ENCODE results near the gene ACP2. TPM values are rescaled to one million over a fixed set of nuclear protein-coding genes. Genes with fewer than 3 reads are reported as not detected.

ACP2 gene
- total RNA-seq, 1 experiment from 2014 or later = 23.5 TPM

DNA sequence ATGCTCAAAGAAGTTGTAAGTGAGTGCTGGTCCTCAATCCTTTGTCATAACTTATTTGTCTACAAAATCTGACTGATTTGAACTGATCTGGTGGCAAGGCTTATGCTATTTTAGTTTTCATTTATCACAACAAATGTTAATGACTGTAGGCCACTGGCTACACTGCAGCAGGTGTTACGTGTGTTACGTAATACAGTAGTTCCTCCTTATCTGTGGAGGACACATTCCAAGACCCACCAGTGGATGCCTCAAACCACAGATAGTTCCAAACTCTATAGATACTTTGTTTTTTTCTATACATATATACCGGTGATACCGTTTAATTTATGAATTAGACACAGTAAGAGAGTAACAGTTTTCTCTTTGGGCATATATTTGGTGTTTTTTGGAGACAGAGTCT lies 28.3 kb upstream of the ACP2 start:
- Mint-ChIP-seq H3K36me3 (ENCODE audit: insufficient read depth, unreplicated experiment) (peaks cover 38% of the 10 kb centered on the region), H3K4me3 (ENCODE audit: low read depth, unreplicated experiment) (no peak overlapping the region), H3K4me1 (ENCODE audit: low read depth, unreplicated experiment) (peaks cover 5% of the 10 kb centered on the region), H3K27me3 (ENCODE audit: unreplicated experiment) (no peaks in the 10 kb centered on the region), H3K27ac (ENCODE audit: unreplicated experiment) (no peak overlapping the region), H3K9me3 (ENCODE audit: low read depth, unreplicated experiment) (no peaks in the 10 kb centered on the region)
- DNase-seq = no peak
- TF ChIP-seq, protein P1, sequence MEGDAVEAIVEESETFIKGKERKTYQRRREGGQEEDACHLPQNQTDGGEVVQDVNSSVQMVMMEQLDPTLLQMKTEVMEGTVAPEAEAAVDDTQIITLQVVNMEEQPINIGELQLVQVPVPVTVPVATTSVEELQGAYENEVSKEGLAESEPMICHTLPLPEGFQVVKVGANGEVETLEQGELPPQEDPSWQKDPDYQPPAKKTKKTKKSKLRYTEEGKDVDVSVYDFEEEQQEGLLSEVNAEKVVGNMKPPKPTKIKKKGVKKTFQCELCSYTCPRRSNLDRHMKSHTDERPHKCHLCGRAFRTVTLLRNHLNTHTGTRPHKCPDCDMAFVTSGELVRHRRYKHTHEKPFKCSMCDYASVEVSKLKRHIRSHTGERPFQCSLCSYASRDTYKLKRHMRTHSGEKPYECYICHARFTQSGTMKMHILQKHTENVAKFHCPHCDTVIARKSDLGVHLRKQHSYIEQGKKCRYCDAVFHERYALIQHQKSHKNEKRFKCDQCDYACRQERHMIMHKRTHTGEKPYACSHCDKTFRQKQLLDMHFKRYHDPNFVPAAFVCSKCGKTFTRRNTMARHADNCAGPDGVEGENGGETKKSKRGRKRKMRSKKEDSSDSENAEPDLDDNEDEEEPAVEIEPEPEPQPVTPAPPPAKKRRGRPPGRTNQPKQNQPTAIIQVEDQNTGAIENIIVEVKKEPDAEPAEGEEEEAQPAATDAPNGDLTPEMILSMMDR (IDR thresholded peaks at IDR 0.05; ENCODE audit: unreplicated experiment) = no peak
- CTCF ChIA-PET = no interaction called here
- no TSS peak for BruUV-seq (replicated peaks)
- intact Hi-C loops (cut with micrococcal nuclease; ENCODE audit: unreplicated experiment) = no loop called here

DNA sequence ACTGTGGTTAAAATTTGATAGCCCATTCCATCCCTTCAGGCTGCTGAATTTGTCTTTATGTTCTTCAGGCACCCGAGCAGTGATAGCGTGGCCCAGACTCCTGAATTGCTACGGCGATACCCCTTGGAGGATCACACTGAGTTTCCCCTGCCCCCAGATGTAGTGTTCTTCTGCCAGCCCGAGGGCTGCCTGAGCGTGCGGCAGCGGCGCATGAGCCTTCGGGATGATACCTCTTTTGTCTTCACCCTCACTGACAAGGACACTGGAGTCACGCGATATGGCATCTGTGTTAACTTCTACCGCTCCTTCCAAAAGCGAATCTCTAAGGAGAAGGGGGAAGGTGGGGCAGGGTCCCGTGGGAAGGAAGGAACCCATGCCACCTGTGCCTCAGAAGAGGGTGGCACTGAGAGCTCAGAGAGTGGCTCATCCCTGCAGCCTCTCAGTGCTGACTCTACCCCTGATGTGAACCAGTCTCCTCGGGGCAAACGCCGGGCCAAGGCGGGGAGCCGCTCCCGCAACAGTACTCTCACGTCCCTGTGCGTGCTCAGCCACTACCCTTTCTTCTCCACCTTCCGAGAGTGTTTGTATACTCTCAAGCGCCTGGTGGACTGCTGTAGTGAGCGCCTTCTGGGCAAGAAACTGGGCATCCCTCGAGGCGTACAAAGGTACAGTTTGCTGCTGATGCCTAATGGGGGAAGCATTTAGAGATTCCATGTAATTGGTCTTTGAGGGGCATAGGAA lies 26.1 kb upstream of the ACP2 start:
- Mint-ChIP-seq H3K4me3 (ENCODE audit: low read depth, unreplicated experiment) (no peak overlapping the region), H3K4me1 (ENCODE audit: low read depth, unreplicated experiment) (peaks cover 19% of the 10 kb centered on the region), H3K27ac (ENCODE audit: unreplicated experiment) (no peak overlapping the region), H3K9me3 (ENCODE audit: low read depth, unreplicated experiment) (no peaks in the 10 kb centered on the region), H3K27me3 (ENCODE audit: unreplicated experiment) (no peaks in the 10 kb centered on the region), H3K36me3 (ENCODE audit: insufficient read depth, unreplicated experiment) (peaks cover 36% of the 10 kb centered on the region)
- CTCF ChIA-PET = no interaction called here
- TF ChIP-seq, protein P1 (IDR thresholded peaks at IDR 0.05; ENCODE audit: unreplicated experiment) = no peak
- intact Hi-C loops (cut with micrococcal nuclease; ENCODE audit: unreplicated experiment) = loop anchor here (5.0 kb wide), 1 partner anchor 73 kb away; no protein-coding TSS in a partner anchor
- DNase-seq = no peak
- BruUV-seq (replicated peaks) = no TSS peak

DNA sequence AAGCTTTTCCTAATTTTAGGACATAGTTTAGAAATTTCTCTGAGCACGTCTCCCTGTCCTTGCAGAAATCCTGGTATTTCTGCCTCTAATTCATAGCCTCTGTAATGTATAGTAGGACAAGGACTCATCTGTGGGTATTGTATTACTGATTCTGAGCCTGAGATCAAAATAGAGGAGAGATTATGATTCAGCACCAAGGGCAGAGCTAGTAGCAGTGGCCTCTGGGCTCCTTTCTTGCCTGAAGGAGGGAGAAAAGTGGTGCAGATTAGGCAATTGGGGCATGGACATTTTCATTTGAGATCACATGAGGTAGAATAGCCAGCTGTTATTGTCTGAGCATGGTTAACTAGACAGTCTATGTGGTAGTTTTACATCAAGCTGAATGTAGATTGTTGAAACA lies 24.1 kb upstream of the ACP2 start:
- Mint-ChIP-seq H3K9me3 (ENCODE audit: low read depth, unreplicated experiment) (no peaks in the 10 kb centered on the region), H3K36me3 (ENCODE audit: insufficient read depth, unreplicated experiment) (peaks cover 42% of the 10 kb centered on the region), H3K27ac (ENCODE audit: unreplicated experiment) (no peak overlapping the region), H3K27me3 (ENCODE audit: unreplicated experiment) (no peaks in the 10 kb centered on the region), H3K4me3 (ENCODE audit: low read depth, unreplicated experiment) (no peak overlapping the region), H3K4me1 (ENCODE audit: low read depth, unreplicated experiment) (peaks cover 33% of the 10 kb centered on the region)
- intact Hi-C loops (cut with micrococcal nuclease; ENCODE audit: unreplicated experiment) = loop anchor here (5.0 kb wide), 1 partner anchor 75 kb away; no protein-coding TSS in a partner anchor
- CTCF ChIA-PET = no interaction called here
- TF ChIP-seq, protein P1 (IDR thresholded peaks at IDR 0.05; ENCODE audit: unreplicated experiment) = no peak
- DNase-seq = no peak
- no TSS peak for BruUV-seq (replicated peaks)

DNA sequence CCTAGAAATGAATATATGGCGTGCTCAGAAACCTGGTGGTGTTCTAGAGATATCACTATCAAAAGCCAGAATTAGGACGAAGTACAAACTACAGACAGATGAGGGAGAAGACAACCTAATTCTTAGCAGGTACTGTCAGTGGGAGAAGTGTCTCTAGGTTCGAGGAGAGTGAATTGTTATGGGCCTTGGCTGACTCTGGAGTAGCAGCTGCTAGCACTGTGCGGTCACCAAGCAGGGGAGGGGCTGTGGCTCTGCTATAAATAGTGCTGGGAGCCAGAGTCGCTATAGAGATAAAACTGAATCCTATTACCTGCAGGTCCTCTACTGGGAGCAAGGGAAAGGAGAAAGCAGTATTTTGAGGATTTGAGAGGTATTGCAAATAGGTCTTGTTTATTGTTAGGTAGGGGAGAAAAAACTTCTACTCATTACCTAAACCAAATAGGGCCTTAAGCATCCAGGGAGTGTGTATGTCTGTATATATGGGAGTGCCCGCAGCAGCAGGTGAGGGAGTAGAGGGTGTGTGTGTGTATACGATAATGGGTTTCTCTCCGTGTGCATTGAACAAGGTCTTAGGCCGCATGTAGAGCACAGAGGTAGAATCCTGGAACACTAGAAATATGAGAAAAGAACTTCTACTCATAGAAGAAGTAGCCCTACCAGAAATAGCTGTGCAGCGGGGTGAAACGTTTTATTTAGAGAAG lies 23.5 kb upstream of the ACP2 start:
- Mint-ChIP-seq H3K36me3 (ENCODE audit: insufficient read depth, unreplicated experiment) (peaks cover 42% of the 10 kb centered on the region), H3K27ac (ENCODE audit: unreplicated experiment) (no peak overlapping the region), H3K27me3 (ENCODE audit: unreplicated experiment) (no peaks in the 10 kb centered on the region), H3K4me1 (ENCODE audit: low read depth, unreplicated experiment) (peaks cover 33% of the 10 kb centered on the region), H3K9me3 (ENCODE audit: low read depth, unreplicated experiment) (no peaks in the 10 kb centered on the region), H3K4me3 (ENCODE audit: low read depth, unreplicated experiment) (no peak overlapping the region)
- DNase-seq = no peak
- CTCF ChIA-PET = no interaction called here
- intact Hi-C loops (cut with micrococcal nuclease; ENCODE audit: unreplicated experiment) = loop anchor here (5.0 kb wide), 1 partner anchor 75 kb away; no protein-coding TSS in a partner anchor
- TF ChIP-seq, protein P1 (IDR thresholded peaks at IDR 0.05; ENCODE audit: unreplicated experiment) = no peak
- BruUV-seq (replicated peaks) = no TSS peak
